ENCODE data around the gene GIPC2. TPM values are rescaled to one million over a fixed set of nuclear protein-coding genes. Genes with fewer than 3 reads are reported as not detected.
A peak's percentile ranks its signal among the peaks of the same experiment; 100 is the strongest.
"Not testable (repeated sequence)": the region's sequence is repeated elsewhere in the genome, so short reads cannot be mapped to it uniquely, and the experiment has no call there.

The GIPC2 gene
- total RNA-seq, 1 donor, result 0.63 TPM

- DNase-seq (ENCODE audit: low read depth), result peak; percentile 77
- H3K4me3 ChIP-seq (ENCODE audit: low read depth, low read length), result no peak overlapping the region
- TF ChIP-seq, protein P1, sequence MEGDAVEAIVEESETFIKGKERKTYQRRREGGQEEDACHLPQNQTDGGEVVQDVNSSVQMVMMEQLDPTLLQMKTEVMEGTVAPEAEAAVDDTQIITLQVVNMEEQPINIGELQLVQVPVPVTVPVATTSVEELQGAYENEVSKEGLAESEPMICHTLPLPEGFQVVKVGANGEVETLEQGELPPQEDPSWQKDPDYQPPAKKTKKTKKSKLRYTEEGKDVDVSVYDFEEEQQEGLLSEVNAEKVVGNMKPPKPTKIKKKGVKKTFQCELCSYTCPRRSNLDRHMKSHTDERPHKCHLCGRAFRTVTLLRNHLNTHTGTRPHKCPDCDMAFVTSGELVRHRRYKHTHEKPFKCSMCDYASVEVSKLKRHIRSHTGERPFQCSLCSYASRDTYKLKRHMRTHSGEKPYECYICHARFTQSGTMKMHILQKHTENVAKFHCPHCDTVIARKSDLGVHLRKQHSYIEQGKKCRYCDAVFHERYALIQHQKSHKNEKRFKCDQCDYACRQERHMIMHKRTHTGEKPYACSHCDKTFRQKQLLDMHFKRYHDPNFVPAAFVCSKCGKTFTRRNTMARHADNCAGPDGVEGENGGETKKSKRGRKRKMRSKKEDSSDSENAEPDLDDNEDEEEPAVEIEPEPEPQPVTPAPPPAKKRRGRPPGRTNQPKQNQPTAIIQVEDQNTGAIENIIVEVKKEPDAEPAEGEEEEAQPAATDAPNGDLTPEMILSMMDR (IDR thresholded peaks at IDR 0.05; ENCODE audit: insufficient read depth, low read length), result no peak
Measured at GRCh38 chr1:78096976-78097375, 51.2 kb downstream of the GIPC2 start.

DNA sequence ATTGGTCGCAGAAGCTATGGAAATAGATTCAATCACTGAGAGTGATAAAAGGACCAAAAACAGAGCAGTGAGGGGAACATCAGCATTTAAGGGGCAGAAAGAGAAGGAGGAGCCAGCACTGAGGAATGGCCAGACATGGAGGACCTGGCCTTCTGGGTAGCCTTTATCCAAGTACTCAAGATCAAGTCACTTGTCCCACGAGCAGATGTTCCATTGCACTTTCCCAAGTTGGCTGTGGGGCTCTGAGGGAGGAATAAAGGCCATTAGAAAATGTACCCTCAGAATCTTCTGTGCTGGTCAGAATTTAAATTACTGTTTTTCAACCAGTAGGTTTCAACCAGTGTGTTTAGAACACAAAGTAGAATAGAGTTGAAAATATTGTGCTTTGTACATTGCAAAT is 55.3 kb downstream of the GIPC2 start:
- DNase-seq (ENCODE audit: low read depth), result no peak
- no peak overlapping the region for H3K4me3 ChIP-seq (ENCODE audit: low read depth, low read length)
- TF ChIP-seq, protein P1 (IDR thresholded peaks at IDR 0.05; ENCODE audit: insufficient read depth, low read length), result no peak

GRCh38 chr1:78101514-78101913 is 55.7 kb downstream of the GIPC2 start:
- no peak overlapping the region for H3K4me3 ChIP-seq (ENCODE audit: low read depth, low read length)

DNA sequence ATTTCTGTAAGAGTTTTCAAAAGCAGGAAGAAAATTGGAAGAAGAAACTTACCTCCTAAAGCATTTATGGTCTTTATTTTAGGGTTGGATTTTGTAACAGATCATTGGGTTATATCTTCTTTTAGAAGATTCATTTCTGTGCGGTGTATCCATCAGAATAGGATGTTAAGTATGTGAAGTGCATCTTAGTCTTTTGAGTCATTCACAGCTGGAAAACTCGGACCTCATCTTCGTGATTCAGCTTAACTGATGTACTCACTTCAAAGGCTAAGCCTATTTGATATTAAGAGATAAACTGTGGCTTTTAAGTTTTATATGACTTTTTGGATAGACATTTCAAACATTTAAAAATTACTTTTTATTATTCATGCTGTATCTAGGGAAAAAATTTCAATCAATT is 56.3 kb downstream of the GIPC2 start:
- TF ChIP-seq, protein P1 (IDR thresholded peaks at IDR 0.05; ENCODE audit: insufficient read depth, low read length), result no peak
- DNase-seq (ENCODE audit: low read depth), result peak; percentile 75
- no peak overlapping the region for H3K4me3 ChIP-seq (ENCODE audit: low read depth, low read length)

More at GRCh38 chr1:78101514-78101913, 55.7 kb downstream of the GIPC2 start:
- peak; percentile 99 for DNase-seq (ENCODE audit: low read depth)
- TF ChIP-seq, protein P1 (IDR thresholded peaks at IDR 0.05; ENCODE audit: insufficient read depth, low read length), result no peak

DNA sequence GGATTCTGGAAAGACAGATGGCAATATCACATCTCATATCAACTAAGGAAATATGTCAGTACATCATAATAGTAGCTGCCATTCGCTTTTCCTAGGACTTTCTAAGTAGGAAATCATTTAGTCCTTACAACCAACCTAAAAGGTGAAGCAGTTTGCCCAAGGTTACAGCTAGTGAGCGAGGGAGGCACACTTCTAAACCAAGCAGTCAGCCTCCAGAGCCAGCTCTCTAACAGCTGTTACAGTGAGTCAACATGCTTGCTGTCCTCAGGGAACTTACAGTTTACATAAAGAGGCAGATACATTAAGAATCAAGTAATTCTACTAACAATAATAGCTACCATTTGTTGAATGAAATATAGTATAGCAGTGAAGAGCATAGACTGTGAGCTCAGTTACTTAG is 57.1 kb downstream of the GIPC2 start:
- TF ChIP-seq, protein P1 (IDR thresholded peaks at IDR 0.05; ENCODE audit: insufficient read depth, low read length), result no peak
- no peak for DNase-seq (ENCODE audit: low read depth)

DNA sequence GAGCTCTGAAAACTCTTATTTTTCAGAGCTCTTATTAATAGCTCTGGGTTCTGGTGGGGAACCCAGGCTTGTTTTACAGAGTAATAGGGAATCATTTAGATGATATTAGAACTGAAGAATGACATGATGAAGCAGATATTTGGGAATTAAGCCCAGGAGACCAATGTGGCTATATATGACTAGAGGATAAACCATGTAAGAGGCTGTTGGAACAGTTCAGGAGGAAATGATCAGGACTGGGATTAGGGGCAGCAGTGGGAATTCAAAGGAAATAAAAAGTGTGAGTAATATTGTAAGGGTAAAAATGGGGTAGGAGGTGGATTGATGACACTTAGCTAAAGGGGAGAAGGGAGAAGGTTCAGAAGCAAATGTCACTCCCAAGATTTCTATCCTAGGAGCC is 58.6 kb downstream of the GIPC2 start:
- H3K4me3 ChIP-seq (ENCODE audit: low read depth, low read length), result no peak overlapping the region
- DNase-seq (ENCODE audit: low read depth), result peak; percentile 63
- TF ChIP-seq, protein P1 (IDR thresholded peaks at IDR 0.05; ENCODE audit: insufficient read depth, low read length), result no peak

More for the DNA sequence above, 57.1 kb downstream of the GIPC2 start:
- no peak overlapping the region for H3K4me3 ChIP-seq (ENCODE audit: low read depth, low read length)

GRCh38 chr1:78109659-78110058 is 63.9 kb downstream of the GIPC2 start:
- DNase-seq (ENCODE audit: low read depth); H3K4me3 ChIP-seq (ENCODE audit: low read depth, low read length): not testable (repeated sequence)
